C4-2B (cell line): ENCODE measurements around the gene PRKD1.
"Not testable (repeated sequence)": the region's sequence is repeated elsewhere in the genome, so short reads cannot be mapped to it uniquely, and the experiment has no call there.

ENCODE experiments used
- CTCF ChIP-seq: fragments of 450-650 bp; conservative IDR thresholded peaks from 2 replicates; pipeline ENCODE4 v1.5.1; 2017; ENCODE audit warnings: mild to moderate bottlenecking
- ZFX ChIP-seq: fragments of 450-650 bp; IDR thresholded peaks from 2 replicates; pipeline ENCODE4 v1.6.1; 2017

- TF ChIP-seq CTCF, ZFX: not testable (repeated sequence)
Observed at GRCh38 chr14:29839691-29840090, 88.0 kb downstream of the PRKD1 start.
